GM10266 (cell line): Measurements from ENCODE around the gene PFDN2.
"Not testable (repeated sequence)": the region's sequence is repeated elsewhere in the genome, so short reads cannot be mapped to it uniquely, and the experiment has no call there.

Experiments used
- DNase-seq: peaks from one replicate; pipeline ENCODE4 v3.0.0; 2012; ENCODE audit errors: extremely low spot score
- TF ChIP-seq, protein P1 (sequence below): IDR thresholded peaks from 2 replicates; pipeline ENCODE4 v1.5.1; 2012; ENCODE audit warnings: mild to moderate bottlenecking, low read depth; ENCODE audit not compliant: control insufficient read depth, insufficient read depth; ENCODE audit errors: missing control alignments

The PFDN2 gene

DNA sequence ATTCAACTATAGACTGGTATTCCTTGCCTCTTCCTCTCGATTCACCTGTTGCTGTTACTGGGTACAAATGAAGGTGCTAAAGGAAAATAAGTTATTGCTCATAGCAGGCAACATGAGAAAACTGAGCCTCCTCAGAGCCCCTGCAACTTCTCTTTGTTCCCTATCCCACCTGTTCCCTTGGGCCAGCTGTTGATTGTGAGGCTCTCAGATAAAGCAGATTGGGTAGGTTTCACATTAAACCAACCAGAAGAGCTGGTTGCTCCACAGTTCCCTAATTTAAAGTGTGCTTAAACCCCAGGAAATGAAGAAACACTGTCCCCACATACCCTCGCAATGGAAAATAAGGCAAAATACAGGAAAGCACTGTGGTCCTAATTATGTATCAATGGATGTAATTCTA is 9.8 kb upstream of the PFDN2 start:
- no peak for DNase-seq
- TF ChIP-seq, protein P1, sequence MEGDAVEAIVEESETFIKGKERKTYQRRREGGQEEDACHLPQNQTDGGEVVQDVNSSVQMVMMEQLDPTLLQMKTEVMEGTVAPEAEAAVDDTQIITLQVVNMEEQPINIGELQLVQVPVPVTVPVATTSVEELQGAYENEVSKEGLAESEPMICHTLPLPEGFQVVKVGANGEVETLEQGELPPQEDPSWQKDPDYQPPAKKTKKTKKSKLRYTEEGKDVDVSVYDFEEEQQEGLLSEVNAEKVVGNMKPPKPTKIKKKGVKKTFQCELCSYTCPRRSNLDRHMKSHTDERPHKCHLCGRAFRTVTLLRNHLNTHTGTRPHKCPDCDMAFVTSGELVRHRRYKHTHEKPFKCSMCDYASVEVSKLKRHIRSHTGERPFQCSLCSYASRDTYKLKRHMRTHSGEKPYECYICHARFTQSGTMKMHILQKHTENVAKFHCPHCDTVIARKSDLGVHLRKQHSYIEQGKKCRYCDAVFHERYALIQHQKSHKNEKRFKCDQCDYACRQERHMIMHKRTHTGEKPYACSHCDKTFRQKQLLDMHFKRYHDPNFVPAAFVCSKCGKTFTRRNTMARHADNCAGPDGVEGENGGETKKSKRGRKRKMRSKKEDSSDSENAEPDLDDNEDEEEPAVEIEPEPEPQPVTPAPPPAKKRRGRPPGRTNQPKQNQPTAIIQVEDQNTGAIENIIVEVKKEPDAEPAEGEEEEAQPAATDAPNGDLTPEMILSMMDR: no peak

GRCh38 chr1:161122967-161123366 is 5.1 kb upstream of the PFDN2 start:
- TF ChIP-seq, protein P1: no peak
- no peak for DNase-seq

DNA sequence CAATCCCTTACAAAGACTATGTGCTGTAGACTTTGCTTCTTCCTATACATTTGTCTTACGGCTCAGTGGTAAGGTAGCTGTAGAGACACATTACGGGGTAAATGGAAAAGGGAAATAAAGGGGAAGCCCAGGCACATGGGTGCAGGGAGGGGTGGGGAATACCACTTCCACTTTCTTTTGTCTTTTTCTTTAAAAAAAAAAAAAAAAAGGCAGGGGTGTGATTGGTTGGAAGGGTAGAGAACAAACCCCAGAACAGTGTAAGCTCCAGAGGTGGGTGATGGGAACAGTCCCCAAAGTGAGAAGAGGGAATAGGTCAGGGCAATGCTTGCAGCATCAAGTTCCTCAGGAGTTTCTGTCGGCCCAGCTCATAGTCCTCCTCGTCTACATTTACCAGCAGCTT is 4.0 kb upstream of the PFDN2 start:
- TF ChIP-seq, protein P1: no peak
- no peak for DNase-seq

DNA sequence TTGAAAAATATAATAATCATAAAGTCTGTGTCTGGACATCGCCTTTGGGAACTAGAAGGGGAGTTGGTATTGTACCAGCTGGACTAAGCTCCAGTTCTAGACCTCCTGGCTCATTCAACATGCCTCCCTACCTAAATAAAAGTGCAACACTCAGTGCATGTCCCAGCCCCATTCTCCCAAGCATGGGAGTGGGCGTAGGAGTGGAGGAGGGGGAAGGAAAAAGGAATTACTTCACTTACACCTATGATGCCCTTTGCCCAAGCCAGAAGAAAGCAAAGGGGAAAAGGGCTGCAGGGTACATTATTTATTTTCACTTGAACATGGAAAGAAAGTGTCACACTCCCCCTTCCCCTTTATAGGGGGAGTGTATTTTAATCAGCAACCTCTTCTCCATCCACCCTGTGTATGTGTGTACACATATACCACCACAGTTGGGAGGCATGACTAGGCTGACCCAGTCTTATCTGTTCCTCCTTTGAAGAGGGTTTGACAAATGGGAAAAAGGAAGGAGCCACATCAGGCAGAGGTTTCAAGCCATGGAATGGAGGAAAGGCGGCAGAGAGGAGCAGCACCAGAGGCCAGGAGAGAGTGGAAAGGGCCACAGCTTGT is 3.3 kb upstream of the PFDN2 start:
- TF ChIP-seq, protein P1: no peak
- no peak for DNase-seq

DNA sequence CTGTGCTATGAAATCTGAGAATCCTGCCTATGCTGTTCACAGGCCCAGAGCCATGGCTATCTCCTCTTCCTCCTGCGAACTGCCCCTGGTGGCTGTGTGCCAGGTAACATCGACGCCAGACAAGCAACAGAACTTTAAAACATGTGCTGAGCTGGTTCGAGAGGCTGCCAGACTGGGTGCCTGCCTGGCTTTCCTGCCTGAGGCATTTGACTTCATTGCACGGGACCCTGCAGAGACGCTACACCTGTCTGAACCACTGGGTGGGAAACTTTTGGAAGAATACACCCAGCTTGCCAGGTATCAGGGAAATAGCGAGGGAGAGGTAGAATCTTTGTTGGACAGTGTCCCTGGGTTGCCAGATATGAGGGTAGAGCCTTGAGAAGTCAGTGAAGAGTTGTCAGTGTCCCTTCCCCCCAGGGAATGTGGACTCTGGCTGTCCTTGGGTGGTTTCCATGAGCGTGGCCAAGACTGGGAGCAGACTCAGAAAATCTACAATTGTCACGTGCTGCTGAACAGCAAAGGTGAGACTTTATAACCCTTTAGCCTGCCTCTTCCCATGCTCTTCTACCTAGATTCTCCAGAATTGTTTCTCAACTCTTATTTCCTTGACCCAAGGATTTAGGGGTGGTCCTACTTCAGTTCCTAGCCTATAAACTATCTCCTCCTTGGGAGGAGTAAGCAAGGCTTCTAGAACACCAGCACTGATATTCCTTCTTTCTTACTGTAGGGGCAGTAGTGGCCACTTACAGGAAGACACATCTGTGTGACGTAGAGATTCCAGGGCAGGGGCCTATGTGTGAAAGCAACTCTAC is 1.5 kb upstream of the PFDN2 start:
- peak; percentile 80 for DNase-seq
- TF ChIP-seq, protein P1: peak; percentile 43

DNA sequence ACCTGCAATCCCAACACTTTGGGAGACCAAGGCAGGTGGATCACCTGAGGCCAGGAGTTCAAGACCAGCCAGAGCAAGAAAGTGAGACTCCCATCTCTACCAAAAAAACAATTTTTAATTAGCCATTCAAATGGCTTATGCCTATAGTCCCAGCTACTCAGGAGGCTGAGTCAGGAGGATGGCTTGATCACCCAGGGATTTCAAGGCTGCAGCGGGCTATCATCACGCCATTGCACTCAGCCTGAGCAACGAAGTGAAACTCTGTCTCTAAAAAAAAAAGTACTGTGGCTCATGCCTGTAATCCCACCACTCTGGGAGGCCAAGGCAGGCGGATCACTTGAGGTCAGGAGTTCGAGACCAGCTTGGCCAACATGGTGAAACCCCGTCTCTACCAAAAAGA is 1.9 kb downstream of the PFDN2 start:
- DNase-seq: not testable (repeated sequence)

DNA sequence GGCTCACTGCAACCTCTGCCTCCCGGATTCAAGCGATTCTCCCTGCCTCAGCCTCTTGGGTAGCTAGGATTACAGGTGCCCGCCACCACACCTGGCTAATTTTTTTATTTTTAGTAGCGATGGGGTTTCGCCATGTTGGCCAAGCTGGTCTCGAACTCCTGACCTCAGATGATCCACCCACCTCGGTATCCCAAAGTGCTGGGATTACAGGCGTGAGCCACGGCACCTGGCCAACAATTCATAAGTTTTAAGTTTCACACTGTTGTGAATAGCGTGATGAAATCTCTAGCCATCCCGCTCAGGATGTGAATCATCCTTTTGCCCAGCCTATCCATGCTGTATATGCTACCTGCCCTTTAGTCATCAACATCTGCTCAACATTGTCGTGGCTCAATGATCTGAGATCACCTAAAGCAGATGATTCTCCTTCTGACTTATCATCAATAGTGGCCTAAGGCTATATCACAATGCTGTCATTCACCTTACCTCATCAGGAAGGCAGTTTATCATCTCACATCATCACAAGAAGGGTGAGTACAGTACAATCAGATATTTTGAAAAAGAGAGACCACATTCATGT is 2.6 kb downstream of the PFDN2 start:
- TF ChIP-seq, protein P1: no peak
- no peak for DNase-seq

DNA sequence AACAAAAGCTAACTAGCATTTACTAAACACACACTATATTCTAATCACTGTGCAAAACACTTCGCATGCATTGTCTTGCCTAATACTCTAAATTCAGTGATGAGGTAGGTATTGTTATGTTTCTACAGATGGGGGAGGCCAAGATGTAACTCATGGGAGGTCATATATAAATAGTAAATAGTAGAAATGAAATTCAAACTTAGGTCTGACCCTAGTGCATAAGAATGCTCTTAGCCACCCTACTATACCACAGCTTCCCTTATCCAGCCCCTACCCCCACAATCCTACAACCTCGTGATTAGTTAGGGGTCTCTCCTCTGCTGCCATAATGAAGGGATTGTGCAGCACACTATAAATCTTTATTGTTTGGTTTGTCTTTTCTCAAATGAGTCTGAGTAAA is 3.3 kb downstream of the PFDN2 start:
- no peak for DNase-seq

More for the DNA sequence above, 3.3 kb downstream of the PFDN2 start:
- TF ChIP-seq, protein P1: no peak
